ENCODE measurements around the gene CLSTN1.

CLSTN1 gene

GRCh38 chr1:9787702-9788101 is 36.1 kb downstream of the CLSTN1 start:
- 0 out of 2 replicates have a peak, but pooled peaks cover 15% of the 10 kb centered on the region for H3F3A ChIP-seq (ENCODE audit: insufficient read depth, low read length)
- H3K4me3 ChIP-seq (ENCODE audit: low read depth, low read length, poor library complexity, severe bottlenecking): peak overlapping the region; percentile 46
- H3K4me1 ChIP-seq (ENCODE audit: insufficient read depth, low read length, severe bottlenecking): peaks cover 70% of the 10 kb centered on the region
- no peak overlapping the region for H2AFZ ChIP-seq (ENCODE audit: low read length)
- H3K79me2 ChIP-seq (ENCODE audit: insufficient read depth, low read length): peaks cover 80% of the 10 kb centered on the region
- H3K9me2 ChIP-seq (ENCODE audit: low read depth, low read length): no peaks in the 10 kb centered on the region
- H3K9ac ChIP-seq (ENCODE audit: low read length): peak overlapping the region; percentile 67
- H3K27ac ChIP-seq (ENCODE audit: low read depth, low read length, poor library complexity, severe bottlenecking): peak overlapping the region; percentile 99
- TF ChIP-seq CTCF (IDR thresholded peaks at IDR 0.05; ENCODE audit: low read length) (no peak), EZH2 (IDR thresholded peaks at IDR 0.05; ENCODE audit: borderline replicate concordance, low read length) (no peak)
- peaks cover 29% of the 10 kb centered on the region for H3K36me3 ChIP-seq (ENCODE audit: insufficient read depth, low read length)
- no peaks in the 10 kb centered on the region for H4K20me1 ChIP-seq (ENCODE audit: insufficient read depth, low read length)
- no peaks in the 10 kb centered on the region for H3K9me3 ChIP-seq (ENCODE audit: low read length)
- peak overlapping the region; percentile 60 for H3K4me2 ChIP-seq (ENCODE audit: low read length)
- no peaks in the 10 kb centered on the region for H3K27me3 ChIP-seq (ENCODE audit: insufficient read depth, low read length)

GRCh38 chr1:9785406-9785805 is 38.4 kb downstream of the CLSTN1 start:
- H3K4me3 ChIP-seq (ENCODE audit: low read depth, low read length, poor library complexity, severe bottlenecking): no peak overlapping the region
- H3K27me3 ChIP-seq (ENCODE audit: insufficient read depth, low read length): no peaks in the 10 kb centered on the region
- H3K4me2 ChIP-seq (ENCODE audit: low read length): peak overlapping the region; percentile 60
- TF ChIP-seq CTCF (IDR thresholded peaks at IDR 0.05; ENCODE audit: low read length) (no peak), EZH2 (IDR thresholded peaks at IDR 0.05; ENCODE audit: borderline replicate concordance, low read length) (no peak)
- H3K9me2 ChIP-seq (ENCODE audit: low read depth, low read length): no peaks in the 10 kb centered on the region
- 0 out of 2 replicates have a peak, but pooled peaks cover 13% of the 10 kb centered on the region for H3F3A ChIP-seq (ENCODE audit: insufficient read depth, low read length)
- peak overlapping the region; percentile 67; the same call in 1 of the 2 replicates for H3K9ac ChIP-seq (ENCODE audit: low read length)
- H3K27ac ChIP-seq (ENCODE audit: low read depth, low read length, poor library complexity, severe bottlenecking): peak overlapping the region; percentile 99
- peaks cover 79% of the 10 kb centered on the region for H3K79me2 ChIP-seq (ENCODE audit: insufficient read depth, low read length)
- H3K9me3 ChIP-seq (ENCODE audit: low read length): no peaks in the 10 kb centered on the region
- H3K4me1 ChIP-seq (ENCODE audit: insufficient read depth, low read length, severe bottlenecking): peaks cover 93% of the 10 kb centered on the region
- H2AFZ ChIP-seq (ENCODE audit: low read length): no peak overlapping the region
- peaks cover 11% of the 10 kb centered on the region for H3K36me3 ChIP-seq (ENCODE audit: insufficient read depth, low read length)
- H4K20me1 ChIP-seq (ENCODE audit: insufficient read depth, low read length): no peaks in the 10 kb centered on the region

GRCh38 chr1:9784508-9785133 is 39.1 kb downstream of the CLSTN1 start:
- peaks cover 5% of the 10 kb centered on the region; the same call in 1 of the 2 replicates for H3K36me3 ChIP-seq (ENCODE audit: insufficient read depth, low read length)
- H3K9me2 ChIP-seq (ENCODE audit: low read depth, low read length): no peaks in the 10 kb centered on the region
- H3K4me2 ChIP-seq (ENCODE audit: low read length): peak overlapping the region; percentile 60
- no peak for TF ChIP-seq EZH2 (IDR thresholded peaks at IDR 0.05; ENCODE audit: borderline replicate concordance, low read length)
- TF ChIP-seq CTCF (IDR thresholded peaks at IDR 0.05; ENCODE audit: low read length): peak; percentile 94
- peaks cover 100% of the 10 kb centered on the region for H3K4me1 ChIP-seq (ENCODE audit: insufficient read depth, low read length, severe bottlenecking)
- H3K9me3 ChIP-seq (ENCODE audit: low read length): no peaks in the 10 kb centered on the region
- peak overlapping the region; percentile 12 for H3K4me3 ChIP-seq (ENCODE audit: low read depth, low read length, poor library complexity, severe bottlenecking)
- peak overlapping the region; percentile 99 for H3K27ac ChIP-seq (ENCODE audit: low read depth, low read length, poor library complexity, severe bottlenecking)
- peak overlapping the region; percentile 27; the same call in 1 of the 2 replicates for H3K9ac ChIP-seq (ENCODE audit: low read length)
- no peaks in the 10 kb centered on the region for H4K20me1 ChIP-seq (ENCODE audit: insufficient read depth, low read length)
- H3F3A ChIP-seq (ENCODE audit: insufficient read depth, low read length): 0 out of 2 replicates have a peak, but pooled peaks cover 7% of the 10 kb centered on the region
- H2AFZ ChIP-seq (ENCODE audit: low read length): no peak overlapping the region
- no peaks in the 10 kb centered on the region for H3K27me3 ChIP-seq (ENCODE audit: insufficient read depth, low read length)
- H3K79me2 ChIP-seq (ENCODE audit: insufficient read depth, low read length): peaks cover 79% of the 10 kb centered on the region

All from OCI-LY1 (cell line).